Ovary (tissue), 3 donors: ENCODE results near the gene ELP4.

Experiments used
- EP300 ChIP-seq: sonication (generic); formaldehyde crosslinking; IDR thresholded peaks from one replicate; pipeline ENCODE4 v1.6.1; 2017; ENCODE audit warnings: antibody characterized with exemption
- POLR2A ChIP-seq: fragments of 450-650 bp; IDR thresholded peaks from one replicate; pipeline ENCODE4 v1.6.1; 2017; ENCODE audit warnings: antibody characterized with exemption, mild to moderate bottlenecking, moderate library complexity
- TF ChIP-seq, protein P1 (sequence below), 3 donors: fragments of 450-650 bp in 2 of 3; fragments of 200-600 bp in 1 of 3; IDR thresholded peaks; one replicate each; pipeline versions ENCODE4 v1.5.1 to v1.8.0; 2016 to 2022; ENCODE audit warnings: antibody characterized with exemption in 3 of 3, mild to moderate bottlenecking in 1 of 3
- donor health status: DM: no; HTN: no; CAD: no.

DNA sequence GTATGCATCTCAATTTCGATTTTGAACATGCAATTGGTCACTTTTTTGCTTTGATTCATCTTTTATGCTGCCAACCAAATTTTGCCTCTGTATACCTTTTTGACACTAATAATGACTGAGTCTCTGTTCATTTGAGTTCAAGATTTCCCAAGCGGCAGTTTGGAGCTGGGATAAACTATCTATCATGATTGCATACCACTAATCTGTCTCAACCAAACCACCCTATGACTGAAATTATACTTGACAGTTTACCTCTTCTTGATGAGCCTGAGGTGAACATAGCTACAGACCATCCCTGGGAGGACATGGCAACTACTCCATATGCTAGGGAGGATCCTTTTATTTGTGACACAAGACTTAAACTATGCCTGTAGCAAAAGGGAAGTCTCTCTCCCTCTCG is 155.4 kb downstream of the ELP4 start:
- TF ChIP-seq POLR2A: no peak
- TF ChIP-seq, protein P1, sequence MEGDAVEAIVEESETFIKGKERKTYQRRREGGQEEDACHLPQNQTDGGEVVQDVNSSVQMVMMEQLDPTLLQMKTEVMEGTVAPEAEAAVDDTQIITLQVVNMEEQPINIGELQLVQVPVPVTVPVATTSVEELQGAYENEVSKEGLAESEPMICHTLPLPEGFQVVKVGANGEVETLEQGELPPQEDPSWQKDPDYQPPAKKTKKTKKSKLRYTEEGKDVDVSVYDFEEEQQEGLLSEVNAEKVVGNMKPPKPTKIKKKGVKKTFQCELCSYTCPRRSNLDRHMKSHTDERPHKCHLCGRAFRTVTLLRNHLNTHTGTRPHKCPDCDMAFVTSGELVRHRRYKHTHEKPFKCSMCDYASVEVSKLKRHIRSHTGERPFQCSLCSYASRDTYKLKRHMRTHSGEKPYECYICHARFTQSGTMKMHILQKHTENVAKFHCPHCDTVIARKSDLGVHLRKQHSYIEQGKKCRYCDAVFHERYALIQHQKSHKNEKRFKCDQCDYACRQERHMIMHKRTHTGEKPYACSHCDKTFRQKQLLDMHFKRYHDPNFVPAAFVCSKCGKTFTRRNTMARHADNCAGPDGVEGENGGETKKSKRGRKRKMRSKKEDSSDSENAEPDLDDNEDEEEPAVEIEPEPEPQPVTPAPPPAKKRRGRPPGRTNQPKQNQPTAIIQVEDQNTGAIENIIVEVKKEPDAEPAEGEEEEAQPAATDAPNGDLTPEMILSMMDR (IDR thresholded peaks at IDR 0.05): no peak
- TF ChIP-seq EP300: no peak
